GM18861 (cell line): ENCODE data around the gene CCT4.
A peak's percentile ranks its signal among the peaks of the same experiment; 100 is the strongest.
"Not testable (repeated sequence)": the region's sequence is repeated elsewhere in the genome, so short reads cannot be mapped to it uniquely, and the experiment has no call there.

Experiments
- ATAC-seq: cut with Tn5 transposase; IDR thresholded peaks from one replicate; pipeline ENCODE4 v1.9.1; 2021; ENCODE audit not compliant: unreplicated experiment

CCT4 gene

GRCh38 chr2:61879351-61879750 is 9.1 kb downstream of the CCT4 start:
- not testable (repeated sequence) for ATAC-seq

DNA sequence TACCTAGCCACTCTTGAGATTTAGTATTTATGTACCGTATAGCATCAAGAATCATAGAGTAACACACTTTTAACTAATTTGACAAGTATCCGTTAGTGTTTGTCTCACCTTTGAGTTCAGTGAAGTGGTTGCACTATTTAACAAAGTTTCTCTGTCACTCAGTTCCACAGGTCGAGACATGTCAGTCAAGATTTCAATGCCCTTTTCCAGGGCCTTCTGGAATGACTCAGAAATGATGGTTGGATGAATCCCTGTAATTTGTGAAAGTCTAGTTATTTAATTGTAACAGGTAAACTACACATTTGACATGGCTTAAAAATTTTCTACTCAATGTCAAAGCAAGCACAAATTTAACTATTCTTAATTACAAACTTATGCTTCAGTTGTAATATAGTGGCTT is 9.7 kb downstream of the CCT4 start:
- no peak for ATAC-seq

- no peak for ATAC-seq
Measured at GRCh38 chr2:61877571-61878245, 10.7 kb downstream of the CCT4 start.

DNA sequence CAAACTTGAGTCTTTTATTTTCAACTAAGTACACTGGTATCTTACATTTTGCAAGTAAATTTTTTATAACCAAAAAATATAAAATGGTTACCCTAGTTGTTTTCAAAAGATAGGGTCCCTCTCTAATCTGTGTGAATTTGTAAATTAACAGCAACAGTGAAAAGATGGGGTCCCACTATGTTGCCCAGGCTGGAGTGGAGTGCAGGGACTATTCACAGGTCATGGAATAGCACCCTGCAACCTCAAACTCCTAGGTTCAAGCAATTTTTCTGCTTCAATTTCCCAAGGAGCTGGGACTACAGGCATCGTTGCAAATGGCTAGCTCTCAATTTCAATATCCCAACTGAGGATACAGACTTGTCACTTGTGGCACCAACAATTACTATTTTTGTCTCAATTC is 12.1 kb downstream of the CCT4 start:
- no peak for ATAC-seq

DNA sequence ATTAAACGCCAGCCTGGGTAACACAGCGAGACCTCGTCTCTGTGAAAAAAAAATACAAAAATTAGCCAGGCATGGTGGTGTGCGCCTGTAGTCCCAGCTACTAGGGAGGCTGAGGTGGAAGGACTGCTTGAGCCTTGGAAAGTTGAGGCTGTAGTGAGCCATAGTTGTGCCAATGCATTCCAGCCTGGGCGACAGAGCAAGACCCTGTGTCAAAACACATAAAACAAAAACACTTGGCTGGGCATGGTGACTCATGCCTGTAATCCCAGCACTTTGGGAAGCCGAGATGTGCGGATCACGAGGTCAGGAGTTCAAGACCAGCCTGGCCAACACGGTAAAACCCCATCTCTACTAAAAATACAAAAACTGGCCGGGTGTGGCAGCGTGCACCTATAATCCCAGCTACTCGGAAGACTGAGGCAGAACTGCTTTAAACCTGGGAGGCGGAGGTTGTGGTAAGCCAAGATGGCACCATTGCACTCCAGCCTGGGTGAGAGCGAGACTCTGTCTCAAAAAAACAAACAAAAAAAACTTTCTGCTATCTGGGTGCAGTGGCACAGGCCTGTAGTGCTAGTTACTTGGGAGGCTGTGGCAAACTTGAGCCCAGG is 21.9 kb downstream of the CCT4 start:
- ATAC-seq: not testable (repeated sequence)

DNA sequence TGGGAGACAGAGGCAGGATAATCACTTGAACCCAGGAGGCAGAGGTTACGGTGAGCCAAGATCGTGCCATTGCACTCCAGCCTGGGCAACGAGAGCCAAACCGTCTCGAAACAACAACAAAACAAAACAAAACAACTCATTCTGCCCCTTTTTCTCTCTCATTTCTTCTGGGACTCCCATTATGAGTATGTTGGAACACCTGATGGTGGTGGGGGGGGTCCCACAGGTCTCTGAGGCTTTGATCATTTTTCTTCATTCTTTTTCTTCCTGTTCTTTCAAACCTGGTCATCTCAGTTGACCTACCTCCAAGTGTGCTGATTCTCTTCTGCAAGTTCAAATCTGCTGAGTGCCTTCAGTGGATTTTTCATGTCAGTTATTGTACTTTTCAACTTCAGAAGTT is 26.4 kb downstream of the CCT4 start:
- ATAC-seq: no peak

DNA sequence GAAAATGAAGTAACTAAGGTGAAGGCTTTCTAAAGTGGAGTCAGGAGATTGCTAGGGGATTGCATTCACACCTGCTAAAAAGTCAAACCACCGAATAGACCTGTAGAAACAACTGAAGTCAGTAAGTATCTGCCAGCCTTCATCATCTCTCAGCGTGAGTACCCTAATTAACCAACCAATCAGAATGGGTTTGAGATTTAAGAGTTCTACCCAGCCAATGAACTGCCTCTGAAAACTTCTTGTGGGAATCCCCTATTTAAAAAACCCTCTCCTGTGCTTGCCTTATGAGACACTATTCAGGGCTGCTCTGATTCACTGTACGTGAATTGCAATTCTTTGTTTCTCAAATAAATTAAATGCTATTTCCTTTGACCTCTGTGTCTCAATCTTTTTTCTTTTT is 31.2 kb downstream of the CCT4 start:
- no peak for ATAC-seq

DNA sequence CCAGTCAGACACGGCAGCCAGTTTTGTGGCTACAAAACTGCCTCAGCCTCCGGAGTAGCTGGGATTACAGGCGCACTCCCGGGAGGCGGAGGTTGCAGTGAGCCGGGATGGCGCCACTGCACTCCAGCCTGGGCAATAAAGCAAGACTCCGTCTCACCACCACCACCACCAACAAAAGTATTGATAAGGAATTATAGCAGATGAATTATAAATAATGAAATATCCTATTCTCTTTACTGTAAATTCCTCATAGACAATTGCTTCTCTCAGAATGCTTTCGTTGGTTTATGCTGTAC is 33.2 kb downstream of the CCT4 start:
- no peak for ATAC-seq

DNA sequence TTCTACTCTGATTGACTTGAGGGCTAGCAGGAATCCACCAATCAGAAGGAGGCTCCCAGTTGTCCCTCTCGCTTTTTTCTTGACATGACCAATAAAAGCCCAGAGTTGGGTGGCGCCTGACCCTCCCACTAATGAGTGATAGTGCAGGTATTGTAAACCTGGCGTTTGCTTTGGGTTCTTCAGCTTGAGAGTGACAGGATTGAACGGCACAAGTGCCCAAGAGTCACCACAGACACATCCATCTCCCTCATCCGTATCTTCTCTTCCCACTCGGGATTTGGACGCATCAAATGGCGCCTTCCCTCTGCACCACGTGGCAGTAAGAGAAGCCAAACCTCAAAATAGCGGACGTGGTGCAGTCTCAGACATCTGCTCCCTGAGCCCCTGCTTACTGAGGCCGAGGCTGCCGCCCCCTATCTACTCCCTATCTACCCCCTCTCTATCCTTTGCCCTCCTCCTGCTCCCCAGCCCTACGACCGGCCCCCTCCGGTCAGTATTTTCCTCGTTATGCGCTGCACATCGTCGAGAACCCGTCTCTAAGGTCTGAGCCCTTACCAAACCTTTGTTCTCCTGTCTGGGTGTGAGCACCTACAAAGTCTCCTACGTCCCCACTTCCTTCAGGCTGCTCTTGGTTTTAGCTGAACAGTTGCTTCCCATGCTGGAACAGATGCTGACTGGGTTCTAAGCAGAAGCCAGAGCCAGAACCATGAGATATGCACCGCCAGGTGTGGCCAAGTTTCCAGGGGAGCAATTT is 33.7 kb downstream of the CCT4 start:
- ATAC-seq: peak; percentile 83

GRCh38 chr2:61853847-61854563 is 34.5 kb downstream of the CCT4 start, which contains the start of gene FAM161A:
FAM161A (minus strand) TSS chr2:61854060; CDS start chr2:61854041, 19 bp downstream.
- ATAC-seq: peak; percentile 69

DNA sequence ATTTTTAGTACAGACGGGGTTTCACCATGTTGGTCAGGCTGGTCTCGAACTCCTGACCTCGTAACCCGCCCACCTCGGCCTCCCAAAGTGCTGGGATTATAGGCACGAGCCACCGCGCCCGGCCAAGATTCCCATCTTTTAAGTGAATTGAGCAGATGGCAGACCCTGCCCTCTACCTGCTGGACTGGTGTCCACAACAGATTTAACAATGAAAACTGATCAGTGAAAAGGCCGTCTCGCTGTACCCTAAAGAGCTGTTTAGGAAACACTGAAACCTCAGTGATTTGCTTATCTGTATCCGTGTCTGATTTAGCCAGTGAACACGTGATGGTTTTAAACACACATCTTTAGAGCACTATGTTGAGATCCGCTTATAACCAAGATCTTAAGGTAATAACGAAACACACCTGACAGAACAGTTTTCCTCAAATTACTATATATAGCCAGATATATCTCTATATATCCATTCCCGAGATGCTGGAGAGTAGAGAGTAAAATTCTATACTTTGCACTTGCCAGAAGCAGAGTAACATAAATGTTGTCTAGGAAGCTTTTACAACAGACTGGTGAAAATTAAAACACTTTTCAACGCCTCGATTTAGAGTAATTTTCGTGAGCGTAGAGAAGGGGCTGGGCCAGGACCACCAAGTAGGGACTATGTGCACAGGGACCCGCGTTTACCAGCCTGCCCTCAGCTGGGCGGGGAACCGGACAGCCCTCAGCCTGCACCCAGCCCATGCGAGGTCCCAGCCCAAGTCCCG is 35.2 kb downstream of the CCT4 start:
- ATAC-seq: peak; percentile 48

- not testable (repeated sequence) for ATAC-seq
Measured at GRCh38 chr2:61851270-61851669, 37.2 kb downstream of the CCT4 start.

DNA sequence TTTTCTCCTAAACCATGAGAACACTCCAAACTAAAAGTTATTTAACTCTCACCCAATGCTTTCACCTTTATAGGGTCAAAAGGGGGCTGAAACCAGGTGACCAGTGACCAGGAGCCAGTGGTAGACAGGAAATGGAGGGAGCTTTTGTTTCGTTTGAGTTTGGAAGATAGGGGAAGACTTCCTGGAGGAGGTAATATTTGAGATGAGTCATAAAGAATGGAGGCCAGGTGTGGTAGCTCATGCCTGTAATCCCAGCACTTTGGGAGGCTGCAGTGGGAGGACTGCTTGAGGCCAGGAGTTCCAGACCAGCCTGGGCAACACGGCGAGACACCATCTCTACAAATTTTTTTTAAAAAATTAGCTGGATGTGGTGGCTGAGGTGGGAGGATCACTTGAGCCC is 43.1 kb downstream of the CCT4 start:
- no peak for ATAC-seq

DNA sequence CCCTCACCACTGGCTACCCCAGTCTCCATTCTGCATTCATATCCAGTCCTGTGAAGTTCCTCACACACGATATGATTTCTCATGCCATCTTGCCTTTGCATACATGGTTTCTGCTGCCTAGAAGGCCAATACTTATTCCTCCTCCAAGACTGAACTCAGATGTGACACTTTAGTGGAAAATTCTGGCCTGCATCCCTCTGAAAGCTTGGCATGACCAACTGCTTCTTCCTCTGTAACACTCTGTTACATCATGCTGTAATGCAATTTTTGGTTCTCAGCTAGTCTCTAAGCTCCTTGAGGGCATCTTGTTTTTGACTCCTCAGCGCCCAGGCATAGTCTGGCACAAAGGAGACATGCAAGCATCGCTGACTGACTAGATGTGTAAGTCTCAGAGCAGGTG is 47.2 kb downstream of the CCT4 start:
- ATAC-seq: no peak

GRCh38 chr2:61834893-61835292 is 53.6 kb downstream of the CCT4 start:
- no peak for ATAC-seq

DNA sequence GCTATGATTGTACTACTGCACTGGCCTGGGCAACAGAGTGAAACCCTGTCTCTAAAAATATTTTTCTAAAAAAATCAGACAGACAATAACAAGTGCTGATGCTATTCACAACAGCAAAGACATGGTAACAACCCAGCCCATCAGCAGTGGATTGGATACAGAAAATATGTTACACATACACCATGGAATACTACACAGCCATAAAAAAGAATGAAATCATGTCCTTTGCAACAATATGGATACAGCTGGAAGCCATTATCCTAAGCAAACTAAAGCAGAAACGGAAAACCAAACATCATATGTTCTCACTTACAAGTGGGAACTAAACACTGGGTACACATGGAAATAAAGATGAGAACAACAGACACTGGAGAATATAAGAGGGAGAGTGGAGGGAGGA is 54.5 kb downstream of the CCT4 start:
- ATAC-seq: no peak

GRCh38 chr2:61832183-61832841 is 56.1 kb downstream of the CCT4 start:
- no peak for ATAC-seq

DNA sequence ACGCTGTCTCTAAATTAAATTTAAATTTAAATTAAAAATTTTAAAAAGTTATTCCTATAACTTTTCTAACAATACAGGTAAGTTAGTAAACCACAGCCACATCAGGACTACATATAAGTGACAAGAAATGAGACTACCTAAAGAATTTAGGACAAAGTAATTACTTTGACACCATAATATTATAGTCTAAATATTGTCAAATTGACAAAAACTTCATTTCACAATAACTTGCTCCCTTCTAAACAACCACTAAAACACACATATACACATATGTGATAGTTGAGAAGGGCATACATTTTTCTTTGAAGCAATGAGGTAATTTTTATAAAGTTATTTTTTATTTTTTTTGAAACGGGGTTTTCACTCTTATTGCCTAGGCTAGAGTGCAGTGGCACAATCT is 66.2 kb downstream of the CCT4 start:
- ATAC-seq: no peak
